ENCODE measurements around the gene TYMP. TPM values are rescaled to one million over a fixed set of nuclear protein-coding genes. Genes with fewer than 3 reads are reported as not detected.

TYMP gene
- total RNA-seq, 2 donors from 2014 or later: 164 to 234 TPM

GRCh38 chr22:50479721-50480120 lies 50.1 kb downstream of the TYMP start:
- DNase-seq (ENCODE audit: low spot score) (no peak), ATAC-seq (no peak)
- Mint-ChIP-seq H3K4me3 (peak overlapping the region; percentile 65), H3K27me3 (peaks cover 0 to 3% of the 10 kb centered on the region in 2 donors), H3K27ac (peak overlapping the region in 1 of 2 donors; percentile 18), H3K4me1 (ENCODE audit: low read depth in 2 of 2) (peaks cover 3% of the 10 kb centered on the region in 2 donors), H3K9me3 (no peaks in the 10 kb centered on the region), H3K36me3 (no peaks in the 10 kb centered on the region)

GRCh38 chr22:50477923-50478322 lies 51.9 kb downstream of the TYMP start:
- no peak overlapping the region for H3K4me3 Mint-ChIP-seq
- DNase-seq (ENCODE audit: low spot score) (no peak), ATAC-seq (no peak)
- no peaks in the 10 kb centered on the region for H3K36me3 Mint-ChIP-seq
- H3K4me1 Mint-ChIP-seq (ENCODE audit: low read depth in 2 of 2): peaks cover 16 to 18% of the 10 kb centered on the region in 2 donors
- peaks cover 0 to 3% of the 10 kb centered on the region in 2 donors for H3K27me3 Mint-ChIP-seq
- no peak overlapping the region for H3K27ac Mint-ChIP-seq
- H3K9me3 Mint-ChIP-seq: no peaks in the 10 kb centered on the region

- ATAC-seq (no peak), DNase-seq (ENCODE audit: low spot score) (no peak)
- Mint-ChIP-seq H3K4me1 (ENCODE audit: low read depth in 2 of 2) (peaks cover 20 to 23% of the 10 kb centered on the region in 2 donors), H3K9me3 (no peaks in the 10 kb centered on the region), H3K27me3 (peaks cover 0 to 3% of the 10 kb centered on the region in 2 donors), H3K4me3 (peak overlapping the region; percentile 40), H3K36me3 (no peaks in the 10 kb centered on the region), H3K27ac (peak overlapping the region in 1 of 2 donors; percentile 85)
These were observed 52.9 kb downstream of the TYMP start for GRCh38 chr22:50476868-50477267.

Other genes with a start within 250 kb of the TYMP start
- 1 to 10 TPM; 4.4 to 5.5 TPM for gene PLXNB2, start 222.4 kb downstream of the TYMP start, total RNA-seq
- 1 to 10 TPM; 2.2 TPM for gene DENND6B, start 203.0 kb downstream of the TYMP start, total RNA-seq
- 100 to 1,000 TPM in 1 of 2 donors, 10 to 100 TPM in 1; 61.1 to 100 TPM for gene PPP6R2, start 186.7 kb downstream of the TYMP start, total RNA-seq
- 100 to 1,000 TPM; 114 to 152 TPM for gene SBF1, start 55.0 kb downstream of the TYMP start, total RNA-seq
- 1 to 10 TPM; 2.6 to 6.7 TPM for gene ADM2, start 48.5 kb downstream of the TYMP start, total RNA-seq
- under 1 TPM in 1 of 2 donors, not detected in 1; 0.45 TPM for gene MIOX, start 43.2 kb downstream of the TYMP start, total RNA-seq
- 100 to 1,000 TPM in 1 of 2 donors, 10 to 100 TPM in 1; 97.8 to 149 TPM for gene LMF2, start 22.3 kb downstream of the TYMP start, total RNA-seq
- 100 to 1,000 TPM; 105 to 156 TPM for gene NCAPH2, start 21.8 kb downstream of the TYMP start, total RNA-seq
- 10 to 100 TPM; 13.1 to 18.5 TPM for gene SCO2, start 4.4 kb downstream of the TYMP start, total RNA-seq
- 10 to 100 TPM in 1 of 2 donors, 1 to 10 TPM in 1; 6.5 to 15.2 TPM for gene KLHDC7B, start 15.9 kb upstream of the TYMP start, total RNA-seq
- gene SYCE3, start 32.9 kb upstream of the TYMP start, total RNA-seq: not detected
- gene CPT1B, start 48.4 kb upstream of the TYMP start, total RNA-seq: 100 to 1,000 TPM in 1 of 2 donors, 10 to 100 TPM in 1; 40.3 to 102 TPM
- 100 to 1,000 TPM; 120 to 130 TPM for gene CHKB, start 52.8 kb upstream of the TYMP start, total RNA-seq
- under 1 TPM; 0.08 to 0.21 TPM for gene MAPK8IP2, start 70.8 kb upstream of the TYMP start, total RNA-seq
- 10 to 100 TPM; 35.7 to 38.9 TPM for gene ARSA, start 98.1 kb upstream of the TYMP start, total RNA-seq
- not detected for gene SHANK3, start 142.8 kb upstream of the TYMP start, total RNA-seq
- gene ACR, start 208.2 kb upstream of the TYMP start, total RNA-seq: not detected

Measured in natural killer cell treated with Interleukin-12 subunit alpha and Interleukin-12 subunit beta and Interleukin-15 and Interleukin-18, amount 100 ng/mL, for 72 hours (primary cell).